GM12878 (cell line): ENCODE results near the gene CAVIN1. TPM values are rescaled to one million over a fixed set of nuclear protein-coding genes. Genes with fewer than 3 reads are reported as not detected.

Source experiments
- ASH2L ChIP-seq: fragments of 300-600, 200-600 bp; sonication (generic); IDR thresholded peaks from 2 replicates; pipeline ENCODE4 v1.6.1; 2017; ENCODE audit warnings: low read depth, mild to moderate bottlenecking, borderline replicate concordance
- BACH1 ChIP-seq: fragments of 450-650 bp; IDR thresholded peaks from 2 replicates; pipeline ENCODE4 v1.6.1; 2017; ENCODE audit warnings: mild to moderate bottlenecking, borderline replicate concordance
- CBX3 ChIP-seq: fragments of 200-600 bp; sonication (generic); IDR thresholded peaks from 2 replicates; pipeline ENCODE4 v1.6.1; 2016; ENCODE audit warnings: low read depth, borderline replicate concordance
- CHD1 ChIP-seq: IDR thresholded peaks from 2 replicates; pipeline ENCODE4 v1.6.1; 2012; ENCODE audit warnings: low read depth, low read length, improper control_type of control experiment
- CREM ChIP-seq: IDR thresholded peaks from 2 replicates; pipeline ENCODE4 v1.6.1; 2014; ENCODE audit warnings: antibody characterized with exemption, low read depth
- ESRRA ChIP-seq: IDR thresholded peaks from 2 replicates; pipeline ENCODE4 v1.6.1; 2012; ENCODE audit warnings: mild to moderate bottlenecking, low read length, improper control_type of control experiment
- IRF4 ChIP-seq: IDR thresholded peaks from 2 replicates; pipeline ENCODE4 v1.6.1; 2011; ENCODE audit warnings: low read depth, low read length
- KAT2A ChIP-seq: conservative IDR thresholded peaks from 2 replicates; pipeline ENCODE4 v1.6.1; 2011; ENCODE audit warnings: low read depth, low read length; ENCODE audit not compliant: control insufficient read depth
- MTA2 ChIP-seq: fragments of 450-650 bp; IDR thresholded peaks from 2 replicates; pipeline ENCODE4 v1.6.1; 2016; ENCODE audit warnings: low read depth, mild to moderate bottlenecking, moderate library complexity
- NBN ChIP-seq: fragments of 450-650 bp; IDR thresholded peaks from 2 replicates; pipeline ENCODE4 v1.6.1; 2016
- NR2C1 ChIP-seq: fragments of 450-650 bp; IDR thresholded peaks from 2 replicates; pipeline ENCODE4 v1.6.1; 2017; ENCODE audit warnings: antibody characterized with exemption, mild to moderate bottlenecking, moderate library complexity
- POLR2AphosphoS2 ChIP-seq: IDR thresholded peaks from 2 replicates; pipeline ENCODE4 v1.6.1; 2011; ENCODE audit warnings: low read depth, mild to moderate bottlenecking, low read length, improper control_type of control experiment, moderate library complexity
- POLR2AphosphoS5 ChIP-seq: IDR thresholded peaks from 2 replicates; pipeline ENCODE4 v1.6.1; 2011; ENCODE audit warnings: mild to moderate bottlenecking, low read length, inconsistent platforms
- RB1 ChIP-seq: fragments of 450-650 bp; formaldehyde crosslinking; IDR thresholded peaks from 2 replicates; pipeline ENCODE4 v1.6.1; 2017; ENCODE audit warnings: mild to moderate bottlenecking, borderline replicate concordance
- SMAD5 ChIP-seq: IDR thresholded peaks from 2 replicates; pipeline ENCODE4 v1.6.1; 2016; ENCODE audit warnings: antibody characterized with exemption, low read depth
- TARDBP ChIP-seq: IDR thresholded peaks from 2 replicates; pipeline ENCODE4 v1.6.1; 2016; ENCODE audit warnings: borderline replicate concordance
- TCF7 ChIP-seq: IDR thresholded peaks from 2 replicates; pipeline ENCODE4 v1.6.1; 2014; ENCODE audit warnings: antibody characterized with exemption, borderline replicate concordance
- ZBTB4 ChIP-seq: fragments of 450-650 bp; formaldehyde crosslinking; IDR thresholded peaks from 2 replicates; pipeline ENCODE4 v1.4.0; 2022; ENCODE audit warnings: mild to moderate bottlenecking, moderate library complexity
- ZNF24 ChIP-seq: fragments of 450-650 bp; IDR thresholded peaks from 2 replicates; pipeline ENCODE4 v1.6.1; 2017; ENCODE audit warnings: antibody characterized with exemption, mild to moderate bottlenecking
- ZNF274 ChIP-seq: IDR thresholded peaks from one replicate; pipeline ENCODE4 v1.8.0; 2011; ENCODE audit not compliant: insufficient read length, insufficient read depth
- ZNF687 ChIP-seq: fragments of 450-650 bp; IDR thresholded peaks from 2 replicates; pipeline ENCODE4 v1.6.1; 2017; ENCODE audit warnings: mild to moderate bottlenecking, moderate library complexity
- polyA plus RNA-seq, 11 experiments: library from polyadenylated mRNA; depleted of rRNA in 4 of 11; unstranded in 6 of 11; stranded (reverse) in 5 of 11; fragments of >200 nt; fragmentation: Nextera tagmentation in 4 of 11; fragmentation: Illumina TruSeq in 1 of 11; extraction: Ambion mirVana in 4 of 11; extraction: Trizol in 1 of 11; gene quantifications; 1 replicate in 1 of 11; 2 replicates in 10 of 11; pipeline versions ENCODE4 v1.2.1 to v1.2.3, GENCODE V29; 2011 to 2016; ENCODE audit warnings: inconsistent platforms in 2 of 11, missing spikeins in 2 of 11, low read depth in 1 of 11
- total RNA-seq, 4 experiments: library from RNA; depleted of rRNA in 3 of 4; stranded (reverse); fragments of >200 nt in 3 of 4; fragmentation: Illumina TruSeq in 1 of 4; extraction: Trizol in 1 of 4; gene quantifications; 2 replicates each; pipeline versions ENCODE4 v1.2.1 to v1.2.3, GENCODE V29; 2013 to 2021
- TF ChIP-seq, protein P1 (sequence below): fragments of 450-650 bp; IDR thresholded peaks from 2 replicates; pipeline ENCODE4 v1.6.1; 2017; ENCODE audit warnings: antibody characterized with exemption, mild to moderate bottlenecking, moderate library complexity
- TF ChIP-seq, protein P2 (sequence below): IDR thresholded peaks from 2 replicates; pipeline ENCODE4 v1.6.1; 2011; ENCODE audit warnings: low read depth, mild to moderate bottlenecking, low read length, moderate library complexity, borderline replicate concordance; ENCODE audit errors: extremely low read depth

CAVIN1 gene
- total and polyA plus RNA-seq, 10 of the 15 experiments (the other 5 are each of a cell fraction or from before 2014, with no cell fraction given): 0.03 to 1.1 (median 0.37) TPM

DNA sequence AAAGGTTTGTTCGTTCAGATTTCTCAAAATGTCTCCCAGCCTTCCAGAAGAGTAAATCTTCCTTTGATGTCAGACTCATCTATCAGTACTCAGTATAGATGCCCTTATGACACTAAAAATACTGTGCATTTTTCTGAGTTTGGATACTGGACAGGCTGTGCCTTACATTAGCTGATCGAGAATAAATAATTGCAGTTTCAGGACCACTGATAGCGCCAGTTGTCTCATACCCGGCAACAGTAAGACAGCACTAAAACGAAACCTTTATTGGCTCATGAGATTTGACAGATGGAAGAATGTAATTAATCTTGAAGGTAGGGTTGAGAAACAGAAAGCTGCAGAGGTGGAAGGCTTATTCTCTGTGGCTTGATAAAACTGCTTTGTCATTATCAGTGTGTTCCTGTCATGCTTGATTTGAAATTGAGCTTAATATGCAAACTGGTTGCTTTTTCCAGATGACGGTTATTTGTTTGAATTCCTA lies 36.8 kb upstream of the CAVIN1 start (continued):
- no peak for TF ChIP-seq ZBTB4 (CRISPR knock-in tag)
- TF ChIP-seq CREM: no peak
- no peak for TF ChIP-seq IRF4
- TF ChIP-seq, protein P1, sequence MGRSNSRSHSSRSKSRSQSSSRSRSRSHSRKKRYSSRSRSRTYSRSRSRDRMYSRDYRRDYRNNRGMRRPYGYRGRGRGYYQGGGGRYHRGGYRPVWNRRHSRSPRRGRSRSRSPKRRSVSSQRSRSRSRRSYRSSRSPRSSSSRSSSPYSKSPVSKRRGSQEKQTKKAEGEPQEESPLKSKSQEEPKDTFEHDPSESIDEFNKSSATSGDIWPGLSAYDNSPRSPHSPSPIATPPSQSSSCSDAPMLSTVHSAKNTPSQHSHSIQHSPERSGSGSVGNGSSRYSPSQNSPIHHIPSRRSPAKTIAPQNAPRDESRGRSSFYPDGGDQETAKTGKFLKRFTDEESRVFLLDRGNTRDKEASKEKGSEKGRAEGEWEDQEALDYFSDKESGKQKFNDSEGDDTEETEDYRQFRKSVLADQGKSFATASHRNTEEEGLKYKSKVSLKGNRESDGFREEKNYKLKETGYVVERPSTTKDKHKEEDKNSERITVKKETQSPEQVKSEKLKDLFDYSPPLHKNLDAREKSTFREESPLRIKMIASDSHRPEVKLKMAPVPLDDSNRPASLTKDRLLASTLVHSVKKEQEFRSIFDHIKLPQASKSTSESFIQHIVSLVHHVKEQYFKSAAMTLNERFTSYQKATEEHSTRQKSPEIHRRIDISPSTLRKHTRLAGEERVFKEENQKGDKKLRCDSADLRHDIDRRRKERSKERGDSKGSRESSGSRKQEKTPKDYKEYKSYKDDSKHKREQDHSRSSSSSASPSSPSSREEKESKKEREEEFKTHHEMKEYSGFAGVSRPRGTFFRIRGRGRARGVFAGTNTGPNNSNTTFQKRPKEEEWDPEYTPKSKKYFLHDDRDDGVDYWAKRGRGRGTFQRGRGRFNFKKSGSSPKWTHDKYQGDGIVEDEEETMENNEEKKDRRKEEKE: no peak
- no peak for TF ChIP-seq NBN
- TF ChIP-seq KAT2A: no peak
- peak; percentile 96 for TF ChIP-seq BACH1
- no peak for TF ChIP-seq ESRRA
- no peak for TF ChIP-seq CHD1
- TF ChIP-seq ZNF24: no peak
- no peak for TF ChIP-seq NR2C1
- TF ChIP-seq POLR2AphosphoS5: no peak
- TF ChIP-seq SMAD5: no peak
- TF ChIP-seq RB1: no peak
- no peak for TF ChIP-seq ASH2L
- no peak for TF ChIP-seq POLR2AphosphoS2
- TF ChIP-seq, protein P2, sequence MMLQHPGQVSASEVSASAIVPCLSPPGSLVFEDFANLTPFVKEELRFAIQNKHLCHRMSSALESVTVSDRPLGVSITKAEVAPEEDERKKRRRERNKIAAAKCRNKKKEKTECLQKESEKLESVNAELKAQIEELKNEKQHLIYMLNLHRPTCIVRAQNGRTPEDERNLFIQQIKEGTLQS: no peak
- TF ChIP-seq TCF7: no peak
- TF ChIP-seq ZNF687: no peak
- TF ChIP-seq TARDBP: no peak
- TF ChIP-seq ZNF274: no peak
- TF ChIP-seq MTA2: no peak
- TF ChIP-seq CBX3: no peak
